Activated T-helper 1 cell treated with Interleukin-2 at 50 U/mL for 16 hours (primary cell): ENCODE results near the gene DNASE1L1.
A peak's percentile ranks its signal among the peaks of the same experiment; 100 is the strongest.
"Not testable (repeated sequence)": the region's sequence is repeated elsewhere in the genome, so short reads cannot be mapped to it uniquely, and the experiment has no call there.

Source experiments
- DNase-seq: peaks from one replicate; pipeline ENCODE4 v3.0.0-alpha.2; 2020; ENCODE audit warnings: low read depth

DNASE1L1 gene

GRCh38 chrX:154403858-154404257, 5.2 kb downstream of the DNASE1L1 start:
- no peak for DNase-seq

DNA sequence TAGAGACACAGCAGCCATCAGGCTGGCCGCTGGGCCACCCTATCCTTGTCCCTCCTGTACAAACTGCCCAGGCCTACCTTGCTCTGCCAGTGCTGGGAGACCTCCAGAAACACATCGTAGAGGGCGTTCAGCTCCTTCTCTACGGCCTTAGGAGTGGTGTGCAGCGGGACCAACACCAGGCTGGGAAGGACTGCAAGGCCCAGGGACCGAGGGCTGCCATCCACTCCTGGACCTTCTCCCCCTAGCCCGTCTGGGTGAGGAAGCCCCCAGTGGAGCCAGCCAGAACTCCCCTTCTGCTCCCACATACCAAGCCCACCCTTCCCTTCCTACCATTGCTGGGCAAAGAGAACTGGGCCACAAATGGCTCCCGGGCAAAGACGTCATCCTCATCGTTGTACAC, 5.9 kb downstream of the DNASE1L1 start:
- DNase-seq = no peak

- DNase-seq = no peak
Measured at GRCh38 chrX:154402622-154403127, 6.4 kb downstream of the DNASE1L1 start.

- no peak for DNase-seq
Measured at GRCh38 chrX:154401918-154402621, 7.0 kb downstream of the DNASE1L1 start.

GRCh38 chrX:154401045-154401799, 7.8 kb downstream of the DNASE1L1 start:
- DNase-seq = no peak

- DNase-seq = not testable (repeated sequence)
Measured at GRCh38 chrX:154400369-154400817, 8.7 kb downstream of the DNASE1L1 start.

GRCh38 chrX:154399527-154400368, 9.3 kb downstream of the DNASE1L1 start:
- no peak for DNase-seq

DNA sequence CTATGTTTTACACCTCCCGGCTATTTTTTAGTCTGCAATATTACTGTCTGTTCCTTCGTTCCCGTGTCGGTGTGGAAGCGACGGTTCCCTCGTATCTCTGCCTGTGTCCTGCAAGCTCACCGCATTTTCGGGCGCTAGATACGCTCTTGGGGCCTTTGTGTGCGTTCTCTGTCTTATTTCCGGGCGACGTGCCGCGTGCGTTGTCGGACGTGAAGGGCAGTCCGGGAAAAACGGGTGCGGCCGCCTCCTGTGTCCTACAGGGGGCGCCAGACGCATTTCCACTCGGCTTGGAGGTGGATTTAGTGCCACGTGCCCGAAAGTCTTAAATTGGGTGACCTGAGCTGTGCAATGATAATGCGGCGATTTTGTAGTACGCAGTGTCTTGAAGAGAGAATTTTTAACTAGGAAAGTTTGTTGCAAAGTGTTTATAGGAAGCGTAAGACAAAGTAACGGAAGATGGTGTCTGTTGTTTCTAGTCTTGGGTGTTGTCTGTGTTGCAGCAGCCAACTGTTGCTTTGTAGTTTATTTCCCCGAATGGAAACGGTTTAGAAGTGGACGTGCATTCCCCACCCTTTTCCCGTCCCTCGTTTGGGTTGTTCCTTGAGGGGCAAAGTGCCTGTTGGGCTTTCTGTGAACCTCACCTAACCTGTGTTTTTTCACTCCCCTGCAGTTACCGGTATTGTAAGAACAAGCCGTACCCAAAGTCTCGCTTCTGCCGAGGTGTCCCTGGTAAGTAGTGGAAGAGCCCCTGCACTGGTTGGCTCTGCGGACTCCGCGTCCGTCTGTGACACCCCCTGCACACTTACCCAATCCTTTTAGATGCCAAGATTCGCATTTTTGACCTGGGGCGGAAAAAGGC, 10.2 kb downstream of the DNASE1L1 start:
- DNase-seq = peak; percentile 69

DNA sequence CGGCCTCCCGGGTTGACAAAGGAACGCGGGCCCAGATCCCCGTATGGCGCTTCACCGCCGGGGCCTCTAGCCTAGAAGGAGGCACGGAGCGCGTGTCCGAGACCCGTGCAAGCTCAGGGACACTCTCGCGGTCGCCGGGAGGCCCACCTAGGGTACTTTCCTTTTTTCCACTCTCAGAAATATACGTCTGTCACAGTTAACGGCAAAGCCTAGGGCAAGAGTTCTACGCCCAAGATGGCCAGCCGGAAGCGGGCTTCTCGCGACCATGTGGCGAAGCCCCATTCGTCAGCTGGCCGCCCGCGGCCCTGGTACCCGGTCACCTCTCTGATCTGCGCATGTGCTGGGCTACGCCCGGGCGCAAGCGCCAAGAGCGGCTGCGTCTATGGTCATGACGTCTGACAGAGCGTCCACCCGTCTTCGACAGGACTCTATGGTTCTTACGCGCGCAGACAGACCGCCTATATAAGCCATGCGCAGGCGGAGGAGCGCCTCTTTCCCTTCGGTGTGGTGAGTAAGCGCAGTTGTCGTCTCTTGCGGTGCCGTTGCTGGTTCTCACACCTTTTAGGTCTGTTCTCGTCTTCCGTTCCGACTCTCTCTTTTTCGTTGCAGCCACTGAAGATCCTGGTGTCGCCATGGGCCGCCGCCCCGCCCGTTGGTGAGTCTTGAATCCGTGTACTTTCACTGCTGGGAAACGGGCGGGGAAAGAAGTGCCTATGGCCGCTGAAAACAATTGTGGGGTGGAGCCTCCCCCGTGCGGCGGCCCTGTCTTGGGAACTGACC, 11.0 kb downstream of the DNASE1L1 start, which contains the start of gene RPL10:
Gene RPL10, plus strand, starts transcription at position 490 of the 780 bp plus-strand sequence. Its CDS starts 143 bp downstream, at position 633.
- peak; percentile 79 for DNase-seq

DNA sequence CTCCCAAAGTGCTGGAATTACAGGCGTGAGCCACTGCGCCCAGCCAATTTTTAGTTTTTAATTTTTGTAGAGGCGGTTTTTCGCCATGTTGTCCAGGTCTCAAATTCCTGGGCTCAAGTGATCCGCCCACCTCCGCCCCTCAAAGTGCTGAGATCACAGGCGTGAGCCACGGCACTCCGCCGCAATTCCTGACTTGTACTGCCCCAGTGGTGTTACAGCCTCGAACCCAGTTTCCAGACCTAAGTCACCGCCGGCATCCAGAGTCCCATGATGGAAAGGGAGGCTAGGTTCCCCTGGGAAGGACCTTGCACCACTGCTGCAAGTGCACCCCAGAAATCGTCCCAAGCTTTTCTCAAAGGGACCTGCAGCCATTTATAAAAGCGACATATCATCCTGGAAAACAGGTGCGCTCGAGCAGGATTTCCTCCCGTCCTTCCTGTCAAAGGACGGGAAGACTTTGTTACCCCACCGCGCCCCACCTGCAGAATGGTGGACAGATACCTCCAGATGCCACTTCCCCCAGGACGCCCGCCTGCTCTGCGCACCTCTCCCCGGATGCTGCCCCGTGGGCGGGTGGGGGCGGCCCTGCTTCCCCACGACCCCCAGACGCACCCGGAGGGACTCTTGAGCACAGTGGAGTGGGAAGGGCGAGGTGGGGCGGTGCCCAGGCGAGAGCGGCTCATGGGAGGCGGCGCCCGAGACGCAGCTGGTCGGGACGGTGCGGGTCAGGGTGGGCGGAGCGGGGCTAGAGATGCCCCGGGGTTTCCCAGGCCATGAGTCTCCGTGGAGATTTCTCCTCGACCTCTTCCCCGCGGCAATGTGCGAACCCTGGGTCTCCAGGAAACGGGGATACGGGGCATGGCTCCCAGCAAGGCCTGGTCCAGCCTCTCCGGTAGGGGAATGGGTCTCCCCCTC, 11.8 kb downstream of the DNASE1L1 start:
- DNase-seq = peak; percentile 39

- not testable (repeated sequence) for DNase-seq
Measured at GRCh38 chrX:154396363-154396762, 12.7 kb downstream of the DNASE1L1 start.

GRCh38 chrX:154389812-154390747, 19.0 kb downstream of the DNASE1L1 start:
- not testable (repeated sequence) for DNase-seq

DNA sequence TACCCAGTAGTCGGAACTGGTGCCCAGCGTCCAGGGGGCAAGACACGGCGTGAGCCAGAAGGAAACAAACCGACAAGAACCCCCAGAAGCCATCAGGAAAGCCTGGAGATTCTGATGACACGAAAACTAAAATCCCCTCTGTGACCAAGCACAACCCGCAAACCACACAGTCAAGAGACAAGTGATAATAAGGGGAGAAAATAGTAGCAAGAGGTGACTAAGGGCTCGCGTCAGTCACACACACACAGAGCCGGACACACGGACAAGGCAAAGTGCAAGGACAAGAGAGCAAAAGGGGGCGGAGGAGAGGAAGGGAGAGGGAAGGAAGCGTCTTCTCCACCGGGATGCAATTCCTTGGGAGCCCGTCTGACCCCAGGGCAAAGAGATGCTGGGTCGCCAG, 20.4 kb downstream of the DNASE1L1 start:
- not testable (repeated sequence) for DNase-seq

- DNase-seq = not testable (repeated sequence)
Measured at GRCh38 chrX:154388094-154388493, 21.0 kb downstream of the DNASE1L1 start.

DNA sequence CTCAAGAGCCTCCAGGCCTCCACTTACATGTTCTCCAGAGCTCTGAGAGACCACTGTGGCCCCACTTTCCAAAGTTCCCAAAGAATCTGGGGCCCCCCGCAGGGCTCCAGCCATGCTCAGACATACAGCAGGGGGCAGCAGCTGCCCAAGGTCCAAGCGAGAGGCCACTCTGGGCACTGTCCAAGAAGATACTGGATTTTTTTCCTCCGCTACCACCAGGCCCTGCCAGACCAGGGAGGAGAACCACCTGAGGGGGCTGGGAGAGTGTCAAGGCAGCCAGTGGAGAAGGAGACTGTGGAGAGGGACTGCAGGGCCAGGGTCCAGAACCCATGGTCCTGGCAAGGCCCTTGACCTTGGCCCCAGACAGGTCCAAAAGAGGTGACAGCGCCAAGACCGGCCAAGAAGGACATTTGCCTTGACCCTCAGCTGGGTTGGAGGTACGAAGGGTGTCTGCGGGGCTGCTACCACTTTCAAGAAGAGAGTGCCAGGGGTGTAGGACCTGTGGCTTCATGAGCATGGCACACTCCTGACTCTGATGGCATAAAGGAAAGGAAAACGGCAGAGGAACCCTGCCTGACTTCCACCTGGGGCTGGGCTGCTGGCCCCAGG, 24.7 kb downstream of the DNASE1L1 start:
- DNase-seq = no peak

- no peak for DNase-seq
Measured at GRCh38 chrX:154383359-154384283, 25.4 kb downstream of the DNASE1L1 start.
